ENCODE results near the gene OMA1. TPM values are rescaled to one million over a fixed set of nuclear protein-coding genes. Genes with fewer than 3 reads are reported as not detected.

The OMA1 gene
- polyA plus RNA-seq, 1 donor (not counting 4 experiments of a cell fraction or from before 2014, with no cell fraction given) = 16.3 TPM

DNA sequence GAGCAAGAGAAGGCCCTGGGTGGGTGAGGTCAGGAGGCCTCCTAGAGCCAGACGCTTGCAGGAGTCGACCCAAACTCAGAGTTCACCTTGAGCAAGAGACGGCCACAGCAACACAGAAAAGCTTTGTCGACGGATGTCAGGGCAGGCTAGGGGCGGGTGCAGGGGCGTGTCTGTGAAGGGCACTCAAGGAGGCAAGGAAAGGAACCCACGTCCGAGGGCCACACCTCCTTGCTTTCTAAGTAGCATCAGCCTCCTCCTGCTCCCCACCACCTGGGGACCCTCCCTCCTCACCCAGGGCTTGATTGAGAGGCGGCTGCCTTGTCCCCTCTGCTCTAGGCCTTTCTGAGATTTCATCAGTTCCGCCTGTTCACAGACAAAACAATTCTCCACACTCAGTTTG lies 92.1 kb downstream of the OMA1 start:
- H3K9me1 ChIP-seq (ENCODE audit: control insufficient read depth, extremely low read depth, insufficient read depth, low read length) = no peaks in the 10 kb centered on the region
- DNase-seq (ENCODE audit: low read depth, low spot score) (no peak), FAIRE-seq (no peak)
- no peak overlapping the region for H2AFZ ChIP-seq (ENCODE audit: control insufficient read depth, low read length)
- no peaks in the 10 kb centered on the region for H3K79me2 ChIP-seq (ENCODE audit: control insufficient read depth, insufficient read depth, low read length)
- H3K4me2 ChIP-seq (ENCODE audit: control insufficient read depth, extremely low read depth, insufficient read depth, low read depth, low read length) = no peak overlapping the region
- H3K27me3 ChIP-seq (ENCODE audit: control insufficient read depth, extremely low read depth, insufficient read depth, low read length) = no peaks in the 10 kb centered on the region
- no peaks in the 10 kb centered on the region for H4K20me1 ChIP-seq (ENCODE audit: control insufficient read depth, extremely low read depth, insufficient read depth, low read length)
- dilution Hi-C loops (cut with MboI; ENCODE audit: extremely low pct_ligation_motif_present, low sequenced_read_pairs) = no loop called here
- no peaks in the 10 kb centered on the region for H3K36me3 ChIP-seq (ENCODE audit: control insufficient read depth in 2 of 2, extremely low read depth in 1 of 2, insufficient read depth in 2 of 2, low read length in 2 of 2)
- no peak overlapping the region for H3K4me3 ChIP-seq (ENCODE audit: control insufficient read depth in 2 of 3, extremely low read depth in 1 of 3, insufficient read depth in 2 of 3, low read depth in 1 of 3, low read length in 3 of 3)
- TF ChIP-seq CTCF (optimal IDR thresholded peaks at IDR 0.05 in 1 of 3, IDR thresholded peaks at IDR 0.05 in 1 of 3, conservative IDR thresholded peaks at IDR 0.05 in 1 of 3; ENCODE audit: extremely low read depth in 1 of 3, insufficient read depth in 2 of 3, low read length in 3 of 3) = no peak
- TF ChIP-seq EZH2 (IDR thresholded peaks at IDR 0.05; ENCODE audit: low read length) = no peak
- H3K9me3 ChIP-seq (ENCODE audit: control insufficient read depth, low read depth, low read length) = no peaks in the 10 kb centered on the region
- H3K4me1 ChIP-seq (ENCODE audit: control insufficient read depth, extremely low read depth, insufficient read depth, low read length) = no peaks in the 10 kb centered on the region
- H3K9ac ChIP-seq (ENCODE audit: control insufficient read depth, extremely low read depth, insufficient read depth, low read length) = no peak overlapping the region
- H3K27ac ChIP-seq (ENCODE audit: control insufficient read depth, insufficient read depth, low read length) = no peak overlapping the region

- Histone ChIP-seq H3K27me3 (ENCODE audit: control insufficient read depth, extremely low read depth, insufficient read depth, low read length) (no peaks in the 10 kb centered on the region), H4K20me1 (ENCODE audit: control insufficient read depth, extremely low read depth, insufficient read depth, low read length) (no peaks in the 10 kb centered on the region), H3K4me2 (ENCODE audit: control insufficient read depth, extremely low read depth, insufficient read depth, low read depth, low read length) (no peak overlapping the region), H3K9me1 (ENCODE audit: control insufficient read depth, extremely low read depth, insufficient read depth, low read length) (no peaks in the 10 kb centered on the region), H3K4me1 (ENCODE audit: control insufficient read depth, extremely low read depth, insufficient read depth, low read length) (no peaks in the 10 kb centered on the region), H3K27ac (ENCODE audit: control insufficient read depth, insufficient read depth, low read length) (no peak overlapping the region), H3K9ac (ENCODE audit: control insufficient read depth, extremely low read depth, insufficient read depth, low read length) (no peak overlapping the region), H3K9me3 (ENCODE audit: control insufficient read depth, low read depth, low read length) (no peaks in the 10 kb centered on the region), H3K79me2 (ENCODE audit: control insufficient read depth, insufficient read depth, low read length) (no peaks in the 10 kb centered on the region), H3K4me3 (ENCODE audit: control insufficient read depth in 2 of 3, extremely low read depth in 1 of 3, insufficient read depth in 2 of 3, low read depth in 1 of 3, low read length in 3 of 3) (no peak overlapping the region), H2AFZ (ENCODE audit: control insufficient read depth, low read length) (no peak overlapping the region), H3K36me3 (ENCODE audit: control insufficient read depth in 2 of 2, extremely low read depth in 1 of 2, insufficient read depth in 2 of 2, low read length in 2 of 2) (no peaks in the 10 kb centered on the region)
- dilution Hi-C loops (cut with MboI; ENCODE audit: extremely low pct_ligation_motif_present, low sequenced_read_pairs) = no loop called here
- no peak for DNase-seq (ENCODE audit: low read depth, low spot score)
- TF ChIP-seq EZH2 (IDR thresholded peaks at IDR 0.05; ENCODE audit: low read length) = no peak
- no peak for TF ChIP-seq CTCF (optimal IDR thresholded peaks at IDR 0.05 in 1 of 3, IDR thresholded peaks at IDR 0.05 in 1 of 3, conservative IDR thresholded peaks at IDR 0.05 in 1 of 3; ENCODE audit: extremely low read depth in 1 of 3, insufficient read depth in 2 of 3, low read length in 3 of 3)
- no peak for FAIRE-seq
Measured at GRCh38 chr1:58451560-58452191, 94.8 kb downstream of the OMA1 start.

Data from keratinocyte (primary cell).